ENCODE data around the gene NELL1.

DNA sequence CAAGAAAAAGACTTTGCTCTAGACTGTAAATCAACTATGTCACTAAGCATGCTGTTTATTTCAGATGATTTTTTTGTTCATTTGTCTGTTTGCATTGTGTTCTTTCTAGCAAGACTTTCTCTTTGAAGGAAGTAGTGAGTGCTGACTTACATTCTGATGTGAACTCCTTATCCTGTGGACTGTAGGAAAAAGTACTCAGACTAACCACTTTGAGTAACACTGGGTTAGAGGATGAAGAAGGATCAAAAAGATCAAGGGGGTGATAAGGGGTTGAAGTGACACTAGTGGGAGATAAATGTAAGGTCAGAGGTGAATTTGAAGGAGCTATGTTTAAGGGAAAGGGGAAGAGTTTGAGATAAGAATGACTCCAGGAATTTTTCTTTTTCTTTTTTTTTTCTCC, 369.4 kb downstream of the NELL1 start:
- TF ChIP-seq RARB (CRISPR knock-in tag; IDR thresholded peaks at IDR 0.05) (no peak), CSRNP3 (CRISPR knock-in tag; IDR thresholded peaks at IDR 0.05) (no peak)

Data from SK-N-SH treated with all-trans-retinoic acid at 6 μM for 48 hours (cell line).